K562 (cell line): Measurements from ENCODE around the gene ERMARD. TPM values are rescaled to one million over a fixed set of nuclear protein-coding genes. Genes with fewer than 3 reads are reported as not detected.

Experiments used
- ATF6 ChIP-seq: sonication (generic); formaldehyde crosslinking; IDR thresholded peaks from 2 replicates; pipeline ENCODE4 v1.4.0; 2020; ENCODE audit warnings: mild to moderate bottlenecking, missing genetic modification reagents
- BHLHE40 ChIP-seq: IDR thresholded peaks from 2 replicates; pipeline ENCODE4 v1.6.1; 2011; ENCODE audit warnings: low read length, improper control_type of control experiment
- CHCHD3 ChIP-seq: fragments of 250-450 bp; sonication (Bioruptor Pico); IDR thresholded peaks from 2 replicates; pipeline ENCODE4 v2.1.2; 2022; ENCODE audit warnings: mild to moderate bottlenecking
- HDAC3 ChIP-seq: fragments of 450-650 bp; IDR thresholded peaks from 2 replicates; pipeline ENCODE4 v1.6.1; 2018; ENCODE audit warnings: borderline replicate concordance, mild to moderate bottlenecking, moderate library complexity; ENCODE audit not compliant: partially characterized antibody
- HES1 ChIP-seq: fragments of 450-650 bp; IDR thresholded peaks from 2 replicates; pipeline ENCODE4 v1.6.1; 2016; ENCODE audit warnings: low read depth, mild to moderate bottlenecking, moderate library complexity
- HOXB6 ChIP-seq: fragments of 250-450 bp; sonication (Bioruptor Pico); IDR thresholded peaks from 2 replicates; pipeline ENCODE4 v1.5.1; 2022; ENCODE audit warnings: mild to moderate bottlenecking, borderline replicate concordance
- KDM5B ChIP-seq: fragments of 200-600 bp; sonication (generic); IDR thresholded peaks from 2 replicates; pipeline ENCODE4 v1.6.1; 2012; ENCODE audit warnings: low read depth, mild to moderate bottlenecking, moderate library complexity, low read length, control low read depth, inconsistent platforms; ENCODE audit not compliant: insufficient replicate concordance
- MAX ChIP-seq: sonication (generic); formaldehyde crosslinking; IDR thresholded peaks from 2 replicates; pipeline ENCODE4 v1.9.0; 2022; ENCODE audit warnings: mild to moderate bottlenecking, missing genetic modification reagents
- MCM2 ChIP-seq: fragments of 450-650 bp; IDR thresholded peaks from 2 replicates; pipeline ENCODE4 v1.6.1; 2017; ENCODE audit warnings: low read depth, mild to moderate bottlenecking
- MEF2A ChIP-seq: IDR thresholded peaks from 2 replicates; pipeline ENCODE4 v1.6.1; 2011; ENCODE audit warnings: low read depth, mild to moderate bottlenecking, low read length, moderate library complexity; ENCODE audit not compliant: control insufficient read depth
- NELFE ChIP-seq: IDR thresholded peaks from 2 replicates; pipeline ENCODE4 v1.6.1; 2011; ENCODE audit warnings: mild to moderate bottlenecking; ENCODE audit not compliant: insufficient read depth, insufficient read length
- PRPF4 ChIP-seq: fragments of 200-400 bp; formaldehyde crosslinking; IDR thresholded peaks from one replicate; pipeline ENCODE4 v1.6.1; 2017; ENCODE audit warnings: low read length, low read depth, mild to moderate bottlenecking; ENCODE audit not compliant: insufficient read depth, poor library complexity, severe bottlenecking
- RBFOX2 ChIP-seq: fragments of 200-400 bp; formaldehyde crosslinking; IDR thresholded peaks from 2 replicates; pipeline ENCODE4 v1.6.1; 2017; ENCODE audit warnings: low read depth, mild to moderate bottlenecking, low read length, moderate library complexity
- SIX5 ChIP-seq, 2 experiments: IDR thresholded peaks; 2 replicates each; pipeline ENCODE4 v1.6.1; 2011; ENCODE audit warnings: low read length in 2 of 2, borderline replicate concordance in 1 of 2, low read depth in 1 of 2, mild to moderate bottlenecking in 1 of 2, moderate library complexity in 1 of 2; ENCODE audit not compliant: insufficient read depth in 1 of 2
- TAF7 ChIP-seq: fragments of 450-650 bp; IDR thresholded peaks from 2 replicates; pipeline ENCODE4 v1.6.1; 2016; ENCODE audit warnings: missing genetic modification characterization, missing compliant biosample characterization
- ZBTB26 ChIP-seq: fragments of 450-650 bp; formaldehyde crosslinking; IDR thresholded peaks from 2 replicates; pipeline ENCODE4 v1.4.0; 2022; ENCODE audit warnings: missing genetic modification characterization
- ZC3H11A ChIP-seq: IDR thresholded peaks from 2 replicates; pipeline ENCODE4 v1.6.1; 2012; ENCODE audit warnings: low read depth, low read length, improper control_type of control experiment
- ZMIZ1 ChIP-seq, 2 experiments: fragments of 150-350 bp in 1 of 2; IDR thresholded peaks; 2 replicates each; pipeline ENCODE4 v1.6.1; 2012 to 2016; ENCODE audit warnings: low read depth in 2 of 2, low read length in 2 of 2, mild to moderate bottlenecking in 1 of 2, moderate library complexity in 1 of 2
- polyA plus RNA-seq, 8 experiments: library from polyadenylated mRNA; depleted of rRNA in 4 of 8; stranded (reverse) in 5 of 8; unstranded in 3 of 8; fragments of >200 nt; fragmentation: Nextera tagmentation in 2 of 8; fragmentation: Illumina TruSeq in 1 of 8; extraction: Ambion mirVana in 2 of 8; extraction: Trizol in 1 of 8; gene quantifications; 2 replicates each; pipeline versions ENCODE4 v1.2.1 to v1.2.3, GENCODE V29; 2011 to 2014; ENCODE audit warnings: inconsistent platforms in 1 of 8, missing spikeins in 1 of 8
- total RNA-seq, 7 experiments: library from RNA; depleted of rRNA in 6 of 7; stranded (reverse); fragments of >200 nt in 6 of 7; fragmentation: Illumina TruSeq in 2 of 7; extraction: Trizol in 2 of 7; gene quantifications; 2 replicates each; pipeline versions ENCODE4 v1.2.1 to v1.2.3, GENCODE V29; 2011 to 2021; ENCODE audit warnings: low replicate concordance in 1 of 7

The ERMARD gene
- total and polyA plus RNA-seq, 9 of the 15 experiments (the other 6 are each of a cell fraction or from before 2014, with no cell fraction given): 14.5 to 68.6 (median 27.7) TPM

GRCh38 chr6:169751242-169752073, at the start of gene ERMARD, which contains the start of gene DYNLT2 (continued):
- TF ChIP-seq ATF6: peak; percentile 91
- no peak for TF ChIP-seq HES1
- TF ChIP-seq TAF7 (tag): peak; percentile 56; the same call in 1 of the 2 replicates
- peak; percentile 76 for TF ChIP-seq CHCHD3
- TF ChIP-seq HOXB6: no peak
- peak in 1 of 2 experiments; percentile 51; a peak in 2 of 4 replicates for TF ChIP-seq ZMIZ1 (IDR thresholded peaks at IDR 0.05; ENCODE audit: low read depth in 2 of 2, low read length in 2 of 2)
- peak; percentile 67 for TF ChIP-seq PRPF4
- no peak for TF ChIP-seq MCM2
- no peak; the same call in 1 of the 2 replicates for TF ChIP-seq BHLHE40
- TF ChIP-seq SIX5 (IDR thresholded peaks at IDR 0.05; ENCODE audit: borderline replicate concordance in 1 of 2, insufficient read depth in 1 of 2, low read depth in 1 of 2, low read length in 2 of 2): peak; percentile 22 to 49; a peak in 1 of 4 replicates
- TF ChIP-seq ZBTB26 (CRISPR knock-in tag): no peak
- TF ChIP-seq RBFOX2: peak; percentile 99
- TF ChIP-seq HDAC3: no peak
- TF ChIP-seq MEF2A: peak; percentile 41; the same call in 1 of the 2 replicates
- peak; percentile 83 for TF ChIP-seq KDM5B
- TF ChIP-seq MAX (CRISPR knock-in tag): peak; percentile 93
- TF ChIP-seq ZC3H11A: peak; percentile 83; the same call in 1 of the 2 replicates
- TF ChIP-seq NELFE: peak; percentile 11
